Amygdala (tissue), 56 donors: ENCODE results near the gene VSTM2B.

Experiments
- DNase-seq, 56 donors: peaks; one replicate each; lab custom pipeline; 2025; lab: John Stamatoyannopoulos, UW

The VSTM2B gene

GRCh38 chr19:29514525-29515232, 11.1 kb upstream of the VSTM2B start:
- no peak for DNase-seq

- DNase-seq, result no peak
Observed at GRCh38 chr19:29515233-29515619, 10.6 kb upstream of the VSTM2B start.

DNA sequence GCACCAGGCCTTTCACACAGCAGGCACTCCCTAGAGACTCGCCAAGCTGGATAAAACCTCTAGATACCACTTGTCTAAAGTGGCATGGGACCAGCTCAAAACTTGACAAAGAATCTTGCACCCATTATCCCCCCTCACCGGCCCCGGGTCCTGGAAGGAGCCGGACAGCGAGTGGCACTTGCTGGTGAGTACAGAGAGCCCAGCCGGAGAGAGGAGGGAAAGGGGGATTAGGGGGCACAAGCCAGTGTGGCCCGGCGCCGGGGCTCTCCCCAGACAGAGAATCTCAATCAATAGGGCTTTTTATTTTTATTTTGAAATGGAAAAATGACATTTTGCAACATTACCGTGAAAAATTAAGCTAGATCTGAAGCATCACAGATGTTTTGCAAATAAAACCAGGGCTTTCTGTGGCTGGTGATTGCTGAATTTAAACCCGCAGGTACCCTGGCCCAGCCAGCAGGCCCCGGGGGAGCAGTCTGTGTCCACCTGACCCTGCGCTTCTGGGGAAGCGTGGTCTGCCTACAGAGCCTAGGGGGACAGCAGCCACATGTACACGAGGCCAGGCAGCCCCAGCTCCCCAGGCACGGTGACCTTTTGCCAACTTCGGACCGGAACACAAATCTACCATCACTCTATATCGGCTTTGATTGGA, 10.0 kb upstream of the VSTM2B start:
- DNase-seq, result no peak

DNA sequence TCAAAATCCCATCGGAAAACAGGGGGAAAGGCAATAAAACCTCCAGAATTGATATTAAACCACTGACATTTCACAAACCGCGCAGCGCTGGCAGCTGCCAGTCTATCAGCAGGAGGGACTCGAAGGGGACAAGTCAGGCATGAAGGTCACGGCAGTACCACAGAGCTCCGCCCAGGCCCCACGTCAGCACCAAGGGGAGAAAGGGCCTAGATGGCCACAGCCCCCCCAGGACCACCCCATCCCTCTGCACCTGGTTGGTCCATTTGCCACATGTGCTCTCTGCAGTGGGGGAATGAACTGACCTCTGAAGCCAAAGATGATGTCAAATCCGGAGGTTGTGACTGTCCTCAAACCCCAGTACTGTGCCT, 9.5 kb upstream of the VSTM2B start:
- DNase-seq, result no peak

DNA sequence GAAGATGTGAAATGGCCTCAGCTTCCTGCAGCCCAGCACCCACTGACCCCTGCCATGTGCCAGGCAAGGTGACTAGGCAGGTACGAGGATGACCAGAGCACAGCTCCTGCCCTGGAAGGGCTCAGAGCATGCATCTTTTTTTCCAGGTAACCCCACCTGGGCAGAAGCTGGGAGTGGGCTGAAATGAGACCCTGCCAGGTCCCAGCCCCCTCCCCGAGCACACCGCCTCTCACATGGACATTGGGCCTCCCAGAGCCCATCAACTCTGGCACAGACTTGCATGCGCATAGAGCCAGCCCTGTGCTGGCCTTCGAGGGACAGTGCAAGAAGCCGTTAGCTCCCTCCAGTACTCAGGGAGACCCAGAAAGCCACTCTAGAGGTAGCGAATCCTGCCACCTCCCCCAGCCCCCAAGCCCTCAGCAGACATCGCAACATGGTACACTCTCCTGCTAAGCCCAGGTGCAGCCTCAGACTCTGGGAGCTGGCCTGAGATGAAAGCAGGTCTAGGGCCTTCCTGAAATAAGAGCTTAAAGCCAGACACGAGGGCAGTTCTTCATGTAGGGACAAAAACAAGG, 8.9 kb upstream of the VSTM2B start:
- DNase-seq, result no peak

GRCh38 chr19:29517412-29517811, 8.4 kb upstream of the VSTM2B start:
- DNase-seq, result no peak

GRCh38 chr19:29517946-29518345, 7.8 kb upstream of the VSTM2B start:
- DNase-seq, result no peak

- DNase-seq, result no peak
Observed at GRCh38 chr19:29519146-29519545, 6.6 kb upstream of the VSTM2B start.

- DNase-seq, result no peak
Observed at GRCh38 chr19:29519931-29520330, 5.9 kb upstream of the VSTM2B start.

GRCh38 chr19:29520390-29520789, 5.4 kb upstream of the VSTM2B start:
- peak in 4 of 56 donors; percentile 25 to 39 (median 30) for DNase-seq

- no peak for DNase-seq
Observed at GRCh38 chr19:29521291-29522075, 4.3 kb upstream of the VSTM2B start.

DNA sequence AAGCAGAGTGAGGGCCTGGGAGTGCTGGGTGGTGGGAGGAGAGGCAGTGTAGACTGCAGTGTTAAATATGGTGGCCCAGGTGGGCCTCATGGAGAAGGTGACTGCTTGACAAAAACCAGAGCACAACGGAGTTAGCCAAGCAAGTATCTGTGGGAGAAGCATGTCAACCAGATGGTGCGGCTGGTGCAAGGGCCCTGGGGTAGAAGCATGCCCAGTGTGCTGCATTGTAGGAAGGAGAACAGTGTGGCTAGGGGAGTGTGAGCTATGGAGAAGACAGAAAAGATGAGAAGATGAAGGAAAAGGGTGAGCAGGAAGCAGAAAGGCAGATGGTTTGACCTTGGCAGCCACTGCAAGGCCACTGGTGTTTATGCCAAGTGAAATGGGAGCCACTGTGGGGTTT, 2.2 kb upstream of the VSTM2B start:
- no peak for DNase-seq

DNA sequence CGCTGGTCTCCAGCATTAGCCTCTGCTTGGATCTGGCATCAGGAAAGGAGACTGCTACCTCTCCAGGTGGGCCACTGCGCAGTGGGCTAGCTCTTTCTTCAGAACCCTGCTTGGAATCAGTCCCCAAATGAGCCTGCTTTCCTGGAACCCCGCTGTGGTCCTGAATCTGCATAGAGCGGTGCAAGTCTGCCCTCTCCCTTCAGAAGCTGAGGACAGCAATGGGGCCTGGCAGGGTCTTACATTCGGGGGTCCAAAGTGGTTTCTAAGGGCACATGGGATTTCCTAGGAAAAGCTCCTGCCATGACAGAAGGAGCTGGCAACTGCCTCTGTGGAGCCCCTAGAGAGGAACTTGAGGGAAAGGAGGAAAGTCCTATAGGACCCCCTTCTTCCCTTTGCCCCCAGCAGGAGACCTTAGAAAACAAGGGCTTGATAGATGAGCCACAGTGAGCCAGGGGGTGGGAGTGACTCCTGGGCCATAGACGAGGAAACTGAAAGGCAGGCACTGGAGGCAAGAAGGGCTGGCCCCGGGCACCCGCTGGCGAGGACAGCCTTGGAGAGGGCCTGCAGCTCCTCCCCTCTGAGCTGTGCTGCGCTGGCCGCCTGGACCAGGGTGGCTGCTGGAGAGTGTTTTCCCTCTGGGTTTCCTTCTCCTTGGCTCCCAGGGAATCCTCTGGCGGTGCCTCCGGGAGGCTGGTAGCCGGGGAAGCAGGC, 1.4 kb upstream of the VSTM2B start:
- DNase-seq, result peak in 35 of 56 donors; percentile 25 to 76 (median 62)

DNA sequence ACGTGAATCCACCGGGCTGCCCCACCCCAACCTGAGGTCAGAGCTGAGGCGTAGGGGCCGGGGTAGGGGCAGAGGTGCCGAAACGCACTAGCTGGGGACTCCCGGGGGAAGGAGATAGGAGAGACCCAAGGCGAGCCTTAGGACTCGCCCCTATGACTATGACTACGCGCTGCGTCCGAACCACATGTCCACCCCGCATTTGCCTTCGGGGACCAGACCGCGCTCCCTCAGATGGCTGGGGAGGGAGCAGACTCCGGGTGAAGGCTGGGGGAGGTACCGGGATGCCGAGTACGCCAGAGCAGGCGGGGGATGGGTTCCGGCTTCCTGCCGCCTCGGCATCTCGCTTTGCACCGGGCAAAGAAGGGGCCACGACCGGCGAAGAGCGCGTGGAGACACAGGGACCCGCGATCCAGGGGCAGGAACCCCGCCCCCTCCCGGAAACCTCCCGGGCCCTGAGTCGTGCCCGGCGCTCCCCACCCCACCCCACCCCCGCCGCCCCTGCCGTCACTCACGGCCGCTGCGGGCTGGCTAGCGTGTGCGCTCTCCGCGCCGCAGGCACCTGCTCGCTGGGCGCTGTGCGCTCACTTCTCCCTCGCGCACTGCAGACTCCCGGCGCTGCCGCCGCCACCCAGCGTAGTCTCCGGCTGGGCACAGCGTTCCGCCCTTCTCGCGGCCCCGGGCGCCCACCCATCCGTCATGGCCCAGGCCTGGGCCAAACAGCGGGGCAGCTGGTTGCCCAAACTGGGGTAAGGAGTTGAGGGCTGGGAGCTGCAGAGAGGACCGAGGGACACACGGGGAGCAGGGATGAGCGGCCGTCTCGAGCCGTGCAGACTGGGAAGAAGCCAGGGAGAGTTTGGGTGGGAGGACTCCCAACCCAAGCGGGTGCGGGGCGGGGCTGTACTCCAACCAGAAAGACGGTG, 622 bp upstream of the VSTM2B start:
- peak in 25 of 56 donors; percentile 36 to 83 (median 69) for DNase-seq

- DNase-seq, result peak in 17 of 56 donors; percentile 15 to 68 (median 45)
Observed at GRCh38 chr19:29526730-29527499, 1.1 kb downstream of the VSTM2B start.

- DNase-seq, result no peak
Observed at GRCh38 chr19:29527500-29528328, 1.9 kb downstream of the VSTM2B start.

- DNase-seq, result peak in 51 of 56 donors; percentile 35 to 88 (median 63)
Observed at GRCh38 chr19:29528350-29528945, 2.7 kb downstream of the VSTM2B start.
